Ureter (tissue), 1 donor: ENCODE data around the gene ATP1A3. TPM values are rescaled to one million over a fixed set of nuclear protein-coding genes. Genes with fewer than 3 reads are reported as not detected.
A peak's percentile ranks its signal among the peaks of the same experiment; 100 is the strongest.

Source experiments
- DNase-seq: peaks from one replicate; pipeline ENCODE4 v3.0.0-alpha.2; 2020; ENCODE audit warnings: low spot score
- total RNA-seq: library from RNA; stranded (reverse); gene quantifications from one replicate; pipeline ENCODE4 v1.2.4, GENCODE V29; 2023
- donor health status: DM: yes; HTN: yes; CAD: no.

ATP1A3 gene
- total RNA-seq, 1 donor from 2014 or later: 0.52 TPM

DNA sequence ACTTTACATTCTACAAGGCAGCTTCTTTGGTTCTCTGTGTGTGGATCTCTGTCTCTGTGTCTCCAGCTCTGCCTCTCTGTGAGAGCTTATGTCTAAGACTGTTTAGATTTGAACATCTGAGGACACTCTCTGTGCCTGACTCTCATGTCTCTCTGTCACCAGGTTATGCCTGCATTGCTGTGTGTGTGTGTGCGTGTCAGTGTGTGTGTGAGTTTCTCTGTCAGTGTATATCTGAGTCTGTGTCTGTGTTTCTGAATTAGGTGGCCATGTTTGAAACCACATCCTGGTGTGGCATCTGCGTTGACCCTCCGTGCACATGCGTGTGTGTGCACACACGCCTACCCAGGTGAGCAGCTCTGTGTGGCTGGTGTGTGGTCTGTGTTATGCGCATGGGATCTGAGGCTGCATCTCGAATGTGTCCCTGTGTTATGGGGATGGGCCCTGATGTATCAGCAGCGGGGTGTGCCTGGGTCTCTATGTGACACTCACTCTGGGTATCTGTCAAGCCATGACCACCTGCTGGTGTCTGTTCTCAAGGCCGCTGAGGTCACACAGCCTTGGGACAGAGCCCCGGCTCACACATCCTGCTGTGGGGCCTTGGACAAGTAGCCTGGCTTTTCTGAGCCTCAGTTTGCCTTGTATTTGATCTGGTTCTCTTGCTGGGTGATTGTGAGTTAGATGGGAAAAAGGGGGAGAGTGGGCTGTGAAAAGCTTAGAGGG, 6.7 kb downstream of the ATP1A3 start:
- no peak for DNase-seq

DNA sequence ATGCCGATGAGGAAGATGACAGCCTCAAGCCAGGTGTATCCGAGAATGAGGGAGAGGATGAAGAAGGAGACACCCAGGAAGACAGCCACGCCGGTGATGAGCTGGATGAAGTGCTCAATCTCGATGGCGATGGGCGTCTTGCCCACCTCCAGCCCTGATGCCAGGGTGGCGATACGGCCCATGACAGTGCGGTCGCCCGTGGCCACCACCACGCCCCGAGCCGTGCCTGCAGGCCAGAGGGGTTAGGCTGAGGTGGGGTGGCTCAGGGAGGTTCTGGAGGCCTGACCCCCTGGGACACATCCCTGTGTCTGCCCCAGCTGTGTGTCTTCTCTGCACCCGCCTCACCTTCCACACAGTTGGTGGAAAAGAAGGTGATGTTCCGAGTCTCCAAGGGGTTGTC, 9.1 kb downstream of the ATP1A3 start:
- DNase-seq: no peak

GRCh38 chr19:41981724-41982123, 12.3 kb downstream of the ATP1A3 start:
- DNase-seq: no peak

DNA sequence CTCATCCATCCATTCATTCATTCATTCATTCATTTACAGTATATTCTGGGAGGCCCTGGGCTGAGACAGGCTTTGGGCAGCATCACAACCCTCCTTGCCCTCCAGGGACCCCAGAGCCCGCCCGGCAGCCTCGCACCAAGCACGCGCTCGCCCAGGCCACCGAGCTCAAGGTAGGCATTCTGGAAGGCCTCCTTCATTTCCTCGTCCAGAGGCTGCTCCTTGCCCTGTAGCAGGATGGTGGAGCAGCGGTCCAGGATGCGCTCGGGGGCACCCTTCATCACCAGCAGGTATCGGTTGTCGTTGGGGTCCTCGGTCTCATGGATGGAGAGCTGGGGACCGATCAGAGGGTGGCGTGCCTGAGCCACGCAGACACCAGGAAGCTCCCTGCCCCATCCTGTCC, 15.6 kb downstream of the ATP1A3 start:
- DNase-seq: no peak

DNA sequence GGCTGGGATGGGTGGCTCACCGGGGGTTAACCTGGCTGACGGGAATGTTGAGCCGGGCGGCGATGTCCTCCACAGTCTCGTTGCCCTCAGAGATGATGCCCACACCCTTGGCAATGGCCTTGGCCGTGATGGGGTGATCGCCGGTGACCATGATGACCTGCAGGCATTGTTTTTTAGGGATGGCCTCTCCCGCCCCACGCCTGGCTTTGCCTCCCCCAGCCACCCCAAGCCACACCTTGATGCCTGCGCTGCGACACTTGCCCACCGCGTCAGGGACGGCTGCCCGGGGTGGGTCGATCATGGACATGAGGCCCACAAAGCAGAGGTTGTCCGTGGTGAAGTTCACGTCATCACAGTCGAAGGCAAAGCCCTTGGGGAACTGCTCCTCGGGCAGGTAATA, 16.1 kb downstream of the ATP1A3 start:
- DNase-seq: no peak

GRCh38 chr19:41974652-41975051, 19.4 kb downstream of the ATP1A3 start:
- DNase-seq: no peak

GRCh38 chr19:41971363-41971762, 22.7 kb downstream of the ATP1A3 start:
- DNase-seq: no peak

- DNase-seq: no peak
These were observed 24.1 kb downstream of the ATP1A3 start for GRCh38 chr19:41969772-41970458.

- no peak for DNase-seq
These were observed 25.1 kb downstream of the ATP1A3 start for GRCh38 chr19:41968751-41969595.

GRCh38 chr19:41967054-41967783, 26.8 kb downstream of the ATP1A3 start:
- DNase-seq: no peak

- DNase-seq: no peak
These were observed 28.9 kb downstream of the ATP1A3 start for GRCh38 chr19:41965106-41965505.

- DNase-seq: no peak
These were observed 33.1 kb downstream of the ATP1A3 start for GRCh38 chr19:41960973-41961372.

DNA sequence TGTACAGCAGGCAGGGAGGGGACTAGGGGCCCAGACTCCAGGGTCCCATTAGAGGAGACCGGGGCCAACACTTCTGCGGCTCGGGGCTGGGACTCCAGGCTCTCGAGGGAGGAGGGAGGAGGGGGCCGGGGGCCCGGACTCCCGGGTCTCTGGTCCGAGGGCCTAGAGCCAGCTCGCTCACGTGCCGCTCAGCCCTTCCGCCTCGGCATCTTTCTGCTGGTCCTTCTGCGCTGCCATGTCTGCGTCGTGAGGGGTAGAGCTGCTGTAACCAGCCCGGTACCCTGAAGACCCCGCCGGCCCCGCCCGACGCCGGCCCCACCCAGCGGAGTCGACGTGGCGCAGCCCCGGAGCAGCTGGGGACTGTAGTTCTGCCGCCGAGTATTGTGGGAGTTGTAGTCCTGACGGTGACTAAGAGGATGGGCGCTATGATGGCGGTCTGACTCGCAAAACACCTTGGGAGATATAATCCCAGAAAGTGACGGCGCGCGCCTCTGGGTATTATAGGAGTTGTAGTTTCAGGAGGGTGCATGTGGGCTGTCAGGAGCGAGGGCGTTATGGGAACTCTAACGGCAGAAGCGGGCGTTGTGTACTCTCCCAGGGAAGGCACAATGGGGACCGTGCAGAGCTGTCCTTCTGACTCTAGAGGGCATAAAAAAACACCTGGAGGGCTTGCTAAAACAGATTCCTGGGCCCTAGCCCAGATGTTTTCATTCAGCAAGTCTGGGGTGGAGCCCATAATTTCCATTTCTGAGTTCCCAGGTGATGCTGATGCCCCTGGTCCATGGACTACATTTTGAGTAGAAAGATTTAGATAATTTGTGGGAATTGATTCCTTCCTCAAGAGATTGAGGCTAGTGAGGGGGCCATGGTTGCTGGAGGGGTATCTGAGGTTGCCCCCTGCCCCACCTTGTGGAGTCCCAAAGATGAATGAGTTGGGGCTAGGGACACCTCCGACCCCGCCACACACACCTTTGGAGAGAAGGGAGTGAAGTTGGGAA, 34.7 kb downstream of the ATP1A3 start, which contains the start of gene RABAC1:
Gene RABAC1 (minus strand): TSS at position 266 of the 998 bp plus-strand sequence. CDS start 29 bp downstream, at position 237.
- DNase-seq: peak; percentile 89

- peak; percentile 89 for DNase-seq
These were observed 35.5 kb downstream of the ATP1A3 start for GRCh38 chr19:41958367-41959055.

DNA sequence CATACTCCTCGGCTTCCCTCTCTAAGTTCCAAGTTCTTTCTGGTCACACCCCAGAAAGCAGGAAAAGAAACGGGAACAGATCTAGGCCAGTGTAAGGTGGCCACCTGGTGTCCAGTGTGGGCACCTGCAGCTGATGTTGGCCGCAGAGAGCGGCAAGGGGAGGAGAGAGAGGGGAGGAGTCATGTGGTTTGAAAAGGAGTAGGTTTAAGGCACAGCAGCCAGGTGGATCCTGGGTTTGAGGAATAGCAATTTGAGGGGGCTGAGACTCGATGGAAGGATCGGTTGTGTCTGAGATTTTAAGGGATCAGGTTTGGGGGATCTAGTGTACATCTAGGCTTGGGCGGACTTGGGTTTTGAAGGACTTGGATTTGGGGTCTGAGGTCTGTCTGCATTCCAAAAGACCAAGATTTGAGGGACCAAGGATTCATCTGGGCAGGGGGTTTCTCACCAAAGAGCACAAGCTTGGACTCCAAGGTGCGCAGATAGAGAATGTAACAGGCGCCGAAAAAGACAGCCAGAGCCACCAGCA, 36.1 kb downstream of the ATP1A3 start:
- DNase-seq: peak; percentile 74

- no peak for DNase-seq
These were observed 36.7 kb downstream of the ATP1A3 start for GRCh38 chr19:41957161-41957837.

- no peak for DNase-seq
These were observed 37.4 kb downstream of the ATP1A3 start for GRCh38 chr19:41956621-41957020.

- no peak for DNase-seq
These were observed 38.5 kb downstream of the ATP1A3 start for GRCh38 chr19:41955521-41955920.

DNA sequence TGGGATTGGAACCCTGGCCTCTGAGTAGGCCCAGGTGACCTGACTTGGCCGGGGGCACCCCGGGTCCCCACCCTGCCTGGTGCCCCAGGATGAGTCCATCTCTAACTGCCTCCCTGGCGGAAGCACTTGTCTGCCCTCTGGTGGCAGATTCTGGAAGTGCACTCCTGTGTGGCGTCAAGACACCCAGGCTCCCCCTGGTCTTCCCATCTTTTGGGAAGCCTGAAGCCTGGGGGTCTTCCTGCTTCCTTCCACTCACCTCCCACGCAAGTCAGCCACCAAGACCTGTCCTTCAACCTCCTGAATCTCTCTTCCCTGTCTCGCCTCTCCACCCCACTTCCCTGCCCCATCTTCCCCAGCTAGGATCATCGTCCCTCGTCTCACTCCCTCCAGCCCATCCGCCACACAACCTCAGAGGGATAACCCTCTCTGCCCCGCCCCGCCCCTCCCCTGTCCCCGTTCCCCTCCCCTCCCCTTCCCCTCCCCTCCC, 42.3 kb downstream of the ATP1A3 start:
- peak; percentile 81 for DNase-seq
